HG03457 (cell line): ENCODE data around the gene CXCL12.

Experiments
- ATAC-seq: cut with Tn5 transposase; IDR thresholded peaks from one replicate; pipeline ENCODE4 v1.9.1; 2021; ENCODE audit warnings: moderate number of reproducible peaks; ENCODE audit not compliant: unreplicated experiment

The CXCL12 gene

GRCh38 chr10:44385026-44385695, at the start of gene CXCL12:
CXCL12 (minus strand) TSS chr10:44385097; CDS start chr10:44385005, 92 bp downstream.
- ATAC-seq: no peak

- no peak for ATAC-seq
Measured at GRCh38 chr10:44427479-44427878, 42.6 kb upstream of the CXCL12 start.

- no peak for ATAC-seq
Measured at GRCh38 chr10:44427037-44427436, 42.1 kb upstream of the CXCL12 start.

GRCh38 chr10:44426247-44427034, 41.5 kb upstream of the CXCL12 start:
- no peak for ATAC-seq

GRCh38 chr10:44425466-44425865, 40.6 kb upstream of the CXCL12 start:
- ATAC-seq: no peak

GRCh38 chr10:44424957-44425356, 40.1 kb upstream of the CXCL12 start:
- ATAC-seq: no peak

GRCh38 chr10:44424298-44424697, 39.4 kb upstream of the CXCL12 start:
- ATAC-seq: no peak

GRCh38 chr10:44422570-44423101, 37.7 kb upstream of the CXCL12 start:
- ATAC-seq: no peak

- ATAC-seq: no peak
Measured at GRCh38 chr10:44422153-44422552, 37.3 kb upstream of the CXCL12 start.

- ATAC-seq: no peak
Measured at GRCh38 chr10:44419790-44420549, 35.1 kb upstream of the CXCL12 start.

GRCh38 chr10:44418637-44419036, 33.7 kb upstream of the CXCL12 start:
- ATAC-seq: no peak

- no peak for ATAC-seq
Measured at GRCh38 chr10:44417761-44418160, 32.9 kb upstream of the CXCL12 start.

- no peak for ATAC-seq
Measured at GRCh38 chr10:44416936-44417335, 32.0 kb upstream of the CXCL12 start.

- ATAC-seq: no peak
Measured at GRCh38 chr10:44416021-44416771, 31.3 kb upstream of the CXCL12 start.

GRCh38 chr10:44415121-44415520, 30.2 kb upstream of the CXCL12 start:
- ATAC-seq: no peak

GRCh38 chr10:44413416-44413815, 28.5 kb upstream of the CXCL12 start:
- no peak for ATAC-seq

- ATAC-seq: no peak
Measured at GRCh38 chr10:44411251-44411650, 26.4 kb upstream of the CXCL12 start.

- no peak for ATAC-seq
Measured at GRCh38 chr10:44404741-44405437, 20.0 kb upstream of the CXCL12 start.

- ATAC-seq: no peak
Measured at GRCh38 chr10:44402465-44403195, 17.7 kb upstream of the CXCL12 start.
